ENCODE data around the gene SORCS3.

- TF ChIP-seq TAF1 (IDR thresholded peaks at IDR 0.05; ENCODE audit: low read depth, low read length) (no peak), POLR2AphosphoS5 (IDR thresholded peaks at IDR 0.05; ENCODE audit: low read depth, low read length) (no peak), POLR2A (IDR thresholded peaks at IDR 0.05; ENCODE audit: low read depth, low read length) (no peak), SPI1 (IDR thresholded peaks at IDR 0.05; ENCODE audit: low read depth, low read length) (no peak), PAX5 (IDR thresholded peaks at IDR 0.05; ENCODE audit: insufficient read depth, low read length, severe bottlenecking) (no peak), POU2F2 (IDR thresholded peaks at IDR 0.05; ENCODE audit: low read depth, low read length) (no peak)
Observed at GRCh38 chr10:104924101-104924795, 283.2 kb downstream of the SORCS3 start.
